ENCODE measurements around the gene ATP2A2. TPM values are rescaled to one million over a fixed set of nuclear protein-coding genes. Genes with fewer than 3 reads are reported as not detected.

Gene ATP2A2
- total and polyA plus RNA-seq, 2 donors from 2014 or later = 37.2 to 221 TPM

GRCh38 chr12:110382683-110383082 is 101.6 kb downstream of the ATP2A2 start:
- intact Hi-C loops (cut with DNase I) = no loop called here
- no peak for TF ChIP-seq CTCF (IDR thresholded peaks at IDR 0.05; ENCODE audit: borderline replicate concordance, extremely low read depth, insufficient read depth)
- FAIRE-seq (no peak), DNase-seq (no peak)
- Histone ChIP-seq H3K27ac (ENCODE audit: low read depth in 2 of 2, low read length in 2 of 2) (no peak overlapping the region), H3K36me3 (ENCODE audit: control insufficient read depth in 2 of 3, insufficient read depth in 3 of 3, low read length in 3 of 3) (peaks cover 8 to 32% (median 23%) of the 10 kb centered on the region in 3 donors), H3K4me3 (ENCODE audit: low read length in 3 of 3) (no peak overlapping the region), H3K9ac (ENCODE audit: low read length in 3 of 3) (no peak overlapping the region), H3K27me3 (ENCODE audit: control insufficient read depth, insufficient read depth, low read length) (no peaks in the 10 kb centered on the region), H3K9me3 (ENCODE audit: control insufficient read depth in 2 of 3, insufficient read depth in 1 of 3, low read length in 3 of 3) (no peaks in the 10 kb centered on the region), H3K4me1 (ENCODE audit: control insufficient read depth in 2 of 3, insufficient read depth in 2 of 3, low read depth in 1 of 3, low read length in 3 of 3) (no peaks in the 10 kb centered on the region)

Other genes with a start within 250 kb of the ATP2A2 start
- gene C12orf76, start 232.7 kb upstream of the ATP2A2 start, total RNA-seq = 14.6 TPM
- gene C12orf76, start 232.7 kb upstream of the ATP2A2 start, polyA plus RNA-seq (ENCODE audit: insufficient read depth, low read depth, low replicate concordance) = 15.8 TPM
- gene IFT81, start 156.9 kb upstream of the ATP2A2 start, total RNA-seq = 16.6 TPM
- gene IFT81, start 156.9 kb upstream of the ATP2A2 start, polyA plus RNA-seq (ENCODE audit: insufficient read depth, low read depth, low replicate concordance) = 6.5 TPM
- gene ANAPC7, start 122.5 kb downstream of the ATP2A2 start, total RNA-seq = 47.8 TPM
- gene ANAPC7, start 122.5 kb downstream of the ATP2A2 start, polyA plus RNA-seq (ENCODE audit: insufficient read depth, low read depth, low replicate concordance) = 31.3 TPM
- gene ARPC3, start 169.1 kb downstream of the ATP2A2 start, total RNA-seq = 204 TPM
- gene ARPC3, start 169.1 kb downstream of the ATP2A2 start, polyA plus RNA-seq (ENCODE audit: insufficient read depth, low read depth, low replicate concordance) = 325 TPM
- 27.4 TPM for gene GPN3, start 187.0 kb downstream of the ATP2A2 start, total RNA-seq
- 31.3 TPM for gene GPN3, start 187.0 kb downstream of the ATP2A2 start, polyA plus RNA-seq (ENCODE audit: insufficient read depth, low read depth, low replicate concordance)
- 4.0 TPM for gene FAM216A, start 187.6 kb downstream of the ATP2A2 start, total RNA-seq
- 4.6 TPM for gene FAM216A, start 187.6 kb downstream of the ATP2A2 start, polyA plus RNA-seq (ENCODE audit: insufficient read depth, low read depth, low replicate concordance)
- gene VPS29, start 220.9 kb downstream of the ATP2A2 start, total RNA-seq = 108 TPM
- 153 TPM for gene VPS29, start 220.9 kb downstream of the ATP2A2 start, polyA plus RNA-seq (ENCODE audit: insufficient read depth, low read depth, low replicate concordance)
- gene RAD9B, start 221.1 kb downstream of the ATP2A2 start, total RNA-seq = 1.0 TPM
- 0.17 TPM for gene RAD9B, start 221.1 kb downstream of the ATP2A2 start, polyA plus RNA-seq (ENCODE audit: insufficient read depth, low read depth, low replicate concordance)